Measurements from ENCODE around the gene TOP2A.

Gene TOP2A

GRCh38 chr17:40417609-40418427 is at the start of gene TOP2A:
TSS of gene TOP2A (minus strand) at chr17:40417896. CDS start at chr17:40417791, 105 bp downstream.
- peak; percentile 99 for FAIRE-seq

GRCh38 chr17:40467281-40467867 is 49.7 kb upstream of the TOP2A start:
- FAIRE-seq = no peak

GRCh38 chr17:40466298-40466971 is 48.7 kb upstream of the TOP2A start:
- FAIRE-seq = no peak

GRCh38 chr17:40464392-40464855 is 46.7 kb upstream of the TOP2A start:
- FAIRE-seq = no peak

GRCh38 chr17:40463122-40463550 is 45.4 kb upstream of the TOP2A start:
- FAIRE-seq = no peak

GRCh38 chr17:40462343-40463121 is 44.8 kb upstream of the TOP2A start:
- FAIRE-seq = no peak

- FAIRE-seq = no peak
Observed at GRCh38 chr17:40461732-40462342, 44.1 kb upstream of the TOP2A start.

- FAIRE-seq = no peak
Observed at GRCh38 chr17:40460968-40461731, 43.5 kb upstream of the TOP2A start.

GRCh38 chr17:40460604-40460967 is 42.9 kb upstream of the TOP2A start:
- no peak for FAIRE-seq

GRCh38 chr17:40459636-40460603 is 42.2 kb upstream of the TOP2A start:
- no peak for FAIRE-seq

GRCh38 chr17:40458851-40459482 is 41.3 kb upstream of the TOP2A start:
- no peak for FAIRE-seq

- no peak for FAIRE-seq
Observed at GRCh38 chr17:40457964-40458791, 40.5 kb upstream of the TOP2A start.

- FAIRE-seq = no peak
Observed at GRCh38 chr17:40457369-40457768, 39.7 kb upstream of the TOP2A start.

GRCh38 chr17:40456396-40456951 is 38.8 kb upstream of the TOP2A start:
- no peak for FAIRE-seq

GRCh38 chr17:40454613-40454995 is 36.9 kb upstream of the TOP2A start:
- FAIRE-seq = no peak

- FAIRE-seq = no peak
Observed at GRCh38 chr17:40453881-40454612, 36.4 kb upstream of the TOP2A start.

GRCh38 chr17:40452921-40453378 is 35.3 kb upstream of the TOP2A start:
- no peak for FAIRE-seq

All from islet of Langerhans (tissue), 1 donor.